22Rv1 (cell line): Measurements from ENCODE around the gene ZFTA.

Source experiments
- H3K27ac ChIP-seq: fragments of 450-650 bp; 2 replicates; pipeline ENCODE4 v1.5.1; 2017
- ZFX ChIP-seq: fragments of 450-650 bp; IDR thresholded peaks from 2 replicates; pipeline ENCODE4 v1.6.1; 2017; ENCODE audit warnings: antibody characterized with exemption, borderline replicate concordance
- TF ChIP-seq, protein P1 (sequence below): fragments of 450-650 bp; IDR thresholded peaks from 2 replicates; pipeline ENCODE4 v1.5.1; 2017; ENCODE audit warnings: mild to moderate bottlenecking

ZFTA gene

DNA sequence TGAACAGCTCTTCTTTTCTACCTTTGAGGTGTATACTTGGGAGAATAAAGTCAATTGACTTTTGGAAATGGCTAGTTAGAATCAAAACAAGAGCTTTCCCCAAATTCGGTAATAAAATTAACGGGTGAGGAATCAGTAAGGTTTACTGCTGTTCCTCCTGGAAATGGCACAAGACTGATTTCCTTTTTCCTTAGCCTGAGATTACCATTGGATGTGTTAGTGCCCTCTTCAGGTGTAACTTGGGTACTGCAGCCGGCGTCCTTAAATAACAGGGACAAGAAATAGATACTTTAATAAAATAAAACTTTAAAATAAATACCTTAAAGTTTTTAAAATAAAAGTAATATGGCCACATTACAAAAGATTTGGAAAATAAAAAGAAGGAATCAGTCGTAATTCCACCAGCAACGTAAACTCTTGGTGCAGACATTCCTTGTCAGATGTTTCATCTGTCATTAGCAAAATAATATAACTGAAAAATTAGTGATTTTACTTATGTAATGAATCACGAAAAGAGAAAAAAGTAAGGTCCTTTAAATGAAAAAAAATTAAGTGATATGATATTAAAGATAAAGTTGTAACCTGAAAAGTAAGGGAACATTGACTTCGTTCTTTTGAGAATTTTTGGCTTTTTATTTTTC lies 29.7 kb downstream of the ZFTA start:
- TF ChIP-seq ZFX, result no peak
- TF ChIP-seq, protein P1, sequence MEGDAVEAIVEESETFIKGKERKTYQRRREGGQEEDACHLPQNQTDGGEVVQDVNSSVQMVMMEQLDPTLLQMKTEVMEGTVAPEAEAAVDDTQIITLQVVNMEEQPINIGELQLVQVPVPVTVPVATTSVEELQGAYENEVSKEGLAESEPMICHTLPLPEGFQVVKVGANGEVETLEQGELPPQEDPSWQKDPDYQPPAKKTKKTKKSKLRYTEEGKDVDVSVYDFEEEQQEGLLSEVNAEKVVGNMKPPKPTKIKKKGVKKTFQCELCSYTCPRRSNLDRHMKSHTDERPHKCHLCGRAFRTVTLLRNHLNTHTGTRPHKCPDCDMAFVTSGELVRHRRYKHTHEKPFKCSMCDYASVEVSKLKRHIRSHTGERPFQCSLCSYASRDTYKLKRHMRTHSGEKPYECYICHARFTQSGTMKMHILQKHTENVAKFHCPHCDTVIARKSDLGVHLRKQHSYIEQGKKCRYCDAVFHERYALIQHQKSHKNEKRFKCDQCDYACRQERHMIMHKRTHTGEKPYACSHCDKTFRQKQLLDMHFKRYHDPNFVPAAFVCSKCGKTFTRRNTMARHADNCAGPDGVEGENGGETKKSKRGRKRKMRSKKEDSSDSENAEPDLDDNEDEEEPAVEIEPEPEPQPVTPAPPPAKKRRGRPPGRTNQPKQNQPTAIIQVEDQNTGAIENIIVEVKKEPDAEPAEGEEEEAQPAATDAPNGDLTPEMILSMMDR, result peak; percentile 96
- no peak overlapping the region for H3K27ac ChIP-seq

DNA sequence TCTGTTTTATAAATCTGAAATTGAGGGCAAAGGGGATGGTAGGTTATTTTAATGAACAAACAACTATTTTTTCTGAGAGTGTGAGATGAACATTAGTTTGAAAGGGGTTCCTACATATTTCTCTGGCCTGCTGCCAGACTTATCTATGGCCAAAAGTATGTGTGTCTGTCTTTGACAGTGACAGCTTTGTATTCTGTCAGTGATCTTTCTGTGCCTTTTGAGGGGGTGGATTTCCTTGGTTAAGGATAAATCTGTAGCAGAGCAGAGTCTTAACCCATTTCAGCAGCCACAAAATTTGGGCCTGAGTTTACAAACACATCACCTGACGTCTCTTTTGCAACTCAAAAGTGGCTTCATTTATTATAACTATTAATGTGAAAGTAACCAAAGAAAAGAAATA lies 30.9 kb downstream of the ZFTA start:
- no peak overlapping the region; the same call in 1 of the 2 replicates for H3K27ac ChIP-seq
- no peak for TF ChIP-seq ZFX
- TF ChIP-seq, protein P1, result no peak

DNA sequence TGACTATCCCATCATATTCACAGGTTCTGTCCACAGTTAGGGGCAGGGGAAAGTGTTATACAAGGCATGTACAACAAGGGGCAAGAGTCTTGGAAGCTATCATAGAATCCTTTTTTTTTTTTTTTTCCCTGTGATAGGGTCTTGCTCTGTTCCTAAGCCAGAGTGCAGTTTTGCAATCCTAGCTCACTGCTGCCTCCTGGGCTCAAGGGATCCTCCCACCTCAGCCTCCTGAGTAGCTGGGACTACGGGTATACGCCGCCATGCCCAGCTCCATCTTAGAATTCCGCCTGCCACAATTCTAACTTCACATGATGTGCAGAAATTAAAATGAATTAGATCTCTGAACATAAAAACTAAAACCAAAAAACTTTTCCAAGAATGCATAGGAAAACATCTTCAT lies 31.7 kb downstream of the ZFTA start:
- TF ChIP-seq, protein P1, result no peak
- no peak for TF ChIP-seq ZFX
- H3K27ac ChIP-seq, result no peak overlapping the region

DNA sequence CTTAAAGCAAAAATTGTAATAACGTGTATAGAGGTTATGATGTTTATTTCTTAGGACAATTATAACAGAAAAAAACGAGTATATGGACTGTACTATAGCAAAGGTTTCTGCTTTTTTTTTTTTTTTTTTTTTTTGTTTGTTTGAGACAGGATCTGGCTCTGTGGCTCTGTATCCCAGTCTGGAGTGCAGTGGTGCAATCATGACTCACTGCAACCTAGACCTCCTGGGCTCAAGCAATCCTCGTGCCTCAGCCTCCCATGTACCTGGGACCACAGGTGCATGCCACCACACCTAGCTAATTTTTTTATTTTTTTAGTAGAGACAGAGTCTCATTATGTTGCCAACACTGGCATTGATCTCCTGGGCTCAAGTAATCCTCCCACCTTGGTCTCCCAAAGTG lies 39.2 kb downstream of the ZFTA start:
- no peak overlapping the region for H3K27ac ChIP-seq
- TF ChIP-seq, protein P1, result no peak
- no peak for TF ChIP-seq ZFX

DNA sequence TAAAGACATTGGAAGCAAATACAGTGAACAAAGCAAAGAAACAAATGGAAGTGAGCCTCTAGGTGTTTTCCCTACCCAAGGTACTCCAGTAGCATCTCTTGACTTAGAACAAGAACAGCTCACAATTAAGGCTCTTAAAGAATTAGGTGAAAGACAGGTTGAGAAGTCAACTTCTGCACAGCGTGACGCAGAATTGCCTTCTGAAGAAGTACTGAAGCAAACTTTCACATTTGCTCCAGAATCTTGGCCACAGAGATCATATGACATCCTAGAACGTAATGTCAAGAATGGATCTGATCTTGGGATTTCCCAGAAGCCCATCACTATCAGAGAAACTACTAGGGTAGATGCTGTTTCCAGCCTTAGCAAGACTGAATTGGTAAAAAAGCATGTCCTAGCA lies 48.0 kb downstream of the ZFTA start:
- H3K27ac ChIP-seq, result no peak overlapping the region
- no peak for TF ChIP-seq ZFX
- TF ChIP-seq, protein P1, result no peak

DNA sequence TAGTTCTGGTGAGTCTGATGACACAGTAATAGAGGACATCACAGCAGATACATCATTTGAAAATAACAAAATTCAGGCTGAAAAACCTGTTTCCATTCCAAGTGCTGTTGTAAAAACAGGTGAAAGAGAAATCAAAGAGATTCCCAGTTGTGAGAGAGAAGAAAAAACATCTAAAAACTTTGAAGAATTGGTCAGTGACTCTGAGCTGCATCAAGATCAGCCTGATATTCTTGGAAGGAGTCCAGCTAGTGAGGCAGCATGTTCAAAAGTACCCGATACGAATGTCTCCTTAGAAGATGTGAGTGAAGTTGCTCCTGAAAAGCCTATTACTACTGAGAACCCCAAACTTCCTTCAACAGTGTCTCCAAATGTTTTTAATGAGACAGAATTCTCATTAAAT lies 48.6 kb downstream of the ZFTA start:
- TF ChIP-seq, protein P1, result no peak
- no peak for TF ChIP-seq ZFX
- no peak overlapping the region for H3K27ac ChIP-seq

DNA sequence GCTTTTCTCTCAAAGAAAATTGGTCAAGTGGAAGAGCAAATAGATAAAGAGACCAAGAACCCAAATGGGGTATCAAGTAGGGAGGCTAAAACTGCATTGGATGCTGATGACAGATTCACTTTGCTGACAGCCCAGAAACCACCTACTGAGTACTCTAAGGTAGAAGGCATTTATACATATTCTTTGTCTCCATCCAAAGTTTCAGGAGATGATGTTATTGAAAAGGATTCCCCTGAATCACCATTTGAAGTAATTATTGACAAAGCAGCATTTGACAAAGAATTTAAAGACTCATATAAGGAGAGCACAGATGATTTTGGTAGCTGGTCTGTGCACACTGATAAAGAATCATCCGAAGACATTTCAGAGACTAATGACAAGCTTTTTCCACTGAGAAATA lies 49.6 kb downstream of the ZFTA start:
- no peak overlapping the region for H3K27ac ChIP-seq
- no peak for TF ChIP-seq ZFX
- TF ChIP-seq, protein P1, result no peak
